Tibial nerve (tissue), 4 donors: ENCODE results near the gene ST8SIA4. TPM values are rescaled to one million over a fixed set of nuclear protein-coding genes. Genes with fewer than 3 reads are reported as not detected.
"Not testable (repeated sequence)": the region's sequence is repeated elsewhere in the genome, so short reads cannot be mapped to it uniquely, and the experiment has no call there.

Experiments
- DNase-seq, 2 donors: peaks; one replicate each; pipeline ENCODE4 v3.0.0-alpha.2; 2019; ENCODE audit warnings: low spot score in 2 of 2
- H3K27ac ChIP-seq, 4 donors: fragments of 200-600 bp; sonication (generic) in 3 of 4; one replicate each; pipeline ENCODE4 v1.5.1; 2017 to 2019; ENCODE audit warnings: mild to moderate bottlenecking in 1 of 4
- H3K27me3 ChIP-seq, 2 donors: fragments of 200-600 bp; sonication (generic) in 1 of 2; one replicate each; pipeline versions ENCODE4 v1.5.1 to v1.6.0; 2017 to 2019
- H3K36me3 ChIP-seq, 3 donors: fragments of 200-600 bp; sonication (generic); one replicate each; pipeline ENCODE4 v1.5.1; 2018 to 2019
- H3K4me1 ChIP-seq, 4 donors: fragments of 200-600 bp; sonication (generic) in 3 of 4; one replicate each; pipeline ENCODE4 v1.5.1; 2017 to 2019
- H3K4me3 ChIP-seq, 4 donors: fragments of 200-600 bp; sonication (generic) in 3 of 4; one replicate each; pipeline ENCODE4 v1.5.1; 2017 to 2019; ENCODE audit warnings: mild to moderate bottlenecking in 1 of 4, moderate library complexity in 1 of 4
- H3K9me3 ChIP-seq, 4 donors: fragments of 200-600 bp; sonication (generic) in 3 of 4; one replicate each; pipeline ENCODE4 v1.5.1; 2017 to 2019
- CTCF ChIP-seq, 5 experiments: fragments of 200-600 bp in 3 of 5; fragments of 450-650 bp in 2 of 5; sonication (generic) in 3 of 5; IDR thresholded peaks; one replicate each; pipeline ENCODE4 v1.5.1; 2016 to 2019; ENCODE audit warnings: antibody characterized with exemption in 5 of 5, mild to moderate bottlenecking in 3 of 5, moderate library complexity in 2 of 5
- EP300 ChIP-seq, 2 donors: sonication (generic); formaldehyde crosslinking; IDR thresholded peaks; one replicate each; pipeline ENCODE4 v1.6.1; 2017; ENCODE audit warnings: antibody characterized with exemption in 2 of 2, mild to moderate bottlenecking in 1 of 2
- POLR2A ChIP-seq, 2 donors: fragments of 450-650 bp; IDR thresholded peaks; one replicate each; pipeline ENCODE4 v1.6.1; 2017; ENCODE audit warnings: antibody characterized with exemption in 2 of 2, mild to moderate bottlenecking in 2 of 2, moderate library complexity in 2 of 2
- WGBS, 2 donors: methylation state at CpG; one replicate each; pipeline ENCODE4 v1.1.5; 2018; 5-methylcytosine and 5-hydroxymethylcytosine counted together
- total RNA-seq, 4 donors: library from RNA; depleted of rRNA; stranded (reverse); fragments of >200 nt; gene quantifications; one replicate each; pipeline ENCODE4 v1.1.0, GENCODE V29; 2016

Gene ST8SIA4
- total RNA-seq, 4 donors from 2014 or later: 1.8 to 5.7 (median 3.5) TPM

GRCh38 chr5:100790951-100791350, 112.1 kb downstream of the ST8SIA4 start:
- no peak overlapping the region for H3K27ac ChIP-seq

GRCh38 chr5:100790170-100790665, 112.9 kb downstream of the ST8SIA4 start:
- TF ChIP-seq EP300 (IDR thresholded peaks at IDR 0.05) (no peak), CTCF (IDR thresholded peaks at IDR 0.05) (no peak), POLR2A (IDR thresholded peaks at IDR 0.05) (no peak)
- H3K36me3 ChIP-seq: no peaks in the 10 kb centered on the region
- no peak overlapping the region for H3K4me3 ChIP-seq
- no peak overlapping the region for H3K27ac ChIP-seq
- peaks cover 0 to 14% (median 0%) of the 10 kb centered on the region in 4 donors for H3K9me3 ChIP-seq
- WGBS, 2 donors: 51 to 55% methylated on average over 4 of the region's 4 CpGs
- no peak for DNase-seq
- no peaks in the 10 kb centered on the region for H3K27me3 ChIP-seq
- peaks cover 0 to 6% (median 0%) of the 10 kb centered on the region in 4 donors for H3K4me1 ChIP-seq

More at GRCh38 chr5:100790951-100791350, 112.1 kb downstream of the ST8SIA4 start:
- no peak for TF ChIP-seq EP300 (IDR thresholded peaks at IDR 0.05)
- no peak for TF ChIP-seq CTCF (IDR thresholded peaks at IDR 0.05)
- TF ChIP-seq POLR2A (IDR thresholded peaks at IDR 0.05): no peak
- no peak for DNase-seq
- Histone ChIP-seq H3K4me3 (no peak overlapping the region), H3K27me3 (no peaks in the 10 kb centered on the region), H3K9me3 (peaks cover 0 to 14% (median 0%) of the 10 kb centered on the region in 4 donors), H3K4me1 (peaks cover 0 to 6% (median 0%) of the 10 kb centered on the region in 4 donors), H3K36me3 (no peaks in the 10 kb centered on the region)
- 41 to 46% methylated on average over 2 of the region's 2 CpGs for WGBS, 2 donors

DNA sequence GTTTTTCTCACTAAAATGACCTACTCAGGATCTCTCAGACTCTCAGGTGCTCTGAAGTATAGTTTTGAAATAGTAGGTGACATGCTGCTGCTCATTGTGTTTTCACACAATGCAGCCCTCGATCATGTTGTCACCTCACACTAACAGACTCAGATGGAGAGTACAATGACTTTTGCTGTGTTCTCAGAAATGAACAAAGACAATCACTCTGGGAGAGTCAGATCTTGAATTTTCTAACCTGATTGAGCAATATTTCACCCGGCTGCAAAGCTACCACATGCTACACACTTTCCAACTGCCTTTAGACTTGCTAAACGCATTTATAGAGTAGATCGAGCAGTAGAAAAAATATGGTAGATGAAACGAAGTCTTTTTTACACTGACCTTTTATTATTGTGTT, 113.4 kb downstream of the ST8SIA4 start:
- Histone ChIP-seq H3K27ac (no peak overlapping the region), H3K9me3 (peaks cover 0 to 11% (median 0%) of the 10 kb centered on the region in 4 donors), H3K36me3 (no peaks in the 10 kb centered on the region), H3K4me1 (peaks cover 0 to 6% (median 0%) of the 10 kb centered on the region in 4 donors), H3K4me3 (no peak overlapping the region), H3K27me3 (no peaks in the 10 kb centered on the region)
- TF ChIP-seq POLR2A (IDR thresholded peaks at IDR 0.05): no peak
- TF ChIP-seq EP300 (IDR thresholded peaks at IDR 0.05): no peak
- TF ChIP-seq CTCF (IDR thresholded peaks at IDR 0.05): no peak
- 70 to 78% methylated on average over 5 of the region's 5 CpGs for WGBS, 2 donors
- no peak for DNase-seq

GRCh38 chr5:100788417-100788816, 114.7 kb downstream of the ST8SIA4 start:
- H3K4me1 ChIP-seq: peaks cover 0 to 6% (median 0%) of the 10 kb centered on the region in 4 donors
- no peak overlapping the region for H3K4me3 ChIP-seq
- no peaks in the 10 kb centered on the region for H3K36me3 ChIP-seq
- TF ChIP-seq CTCF (IDR thresholded peaks at IDR 0.05) (no peak), POLR2A (IDR thresholded peaks at IDR 0.05) (no peak)
- no peaks in the 10 kb centered on the region for H3K27me3 ChIP-seq
- 67% methylated on average over 2 of the region's 2 CpGs for WGBS, 2 donors
- DNase-seq: no peak
- H3K27ac ChIP-seq: no peak overlapping the region
- no peaks in the 10 kb centered on the region for H3K9me3 ChIP-seq

DNA sequence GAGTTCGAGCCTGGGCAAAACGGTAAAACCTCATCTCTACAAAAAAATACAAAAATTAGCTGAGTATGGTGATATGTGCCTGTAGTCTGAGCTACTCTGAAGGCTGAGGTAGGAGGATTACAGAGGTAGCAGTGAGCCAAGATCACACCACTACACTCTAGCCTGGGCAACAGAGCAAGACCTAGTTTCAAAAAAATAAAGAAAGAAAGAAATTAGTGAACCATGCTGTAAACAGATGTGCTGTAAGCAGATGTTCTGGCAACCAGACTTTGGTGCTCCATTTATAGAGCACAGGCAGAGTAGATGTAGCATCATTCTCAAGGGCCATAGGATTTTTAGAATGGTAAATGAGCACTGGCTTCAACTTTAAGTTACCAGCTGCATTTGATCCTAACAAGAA, 115.4 kb downstream of the ST8SIA4 start:
- no peak for TF ChIP-seq CTCF (IDR thresholded peaks at IDR 0.05)
- no peak for TF ChIP-seq POLR2A (IDR thresholded peaks at IDR 0.05)
- TF ChIP-seq EP300 (IDR thresholded peaks at IDR 0.05): no peak
- H3K27me3 ChIP-seq: no peaks in the 10 kb centered on the region
- DNase-seq: no peak
- H3K4me1 ChIP-seq: peaks cover 0 to 6% (median 0%) of the 10 kb centered on the region in 4 donors
- no peak overlapping the region for H3K4me3 ChIP-seq
- H3K27ac ChIP-seq: no peak overlapping the region
- no peaks in the 10 kb centered on the region for H3K9me3 ChIP-seq
- H3K36me3 ChIP-seq: no peaks in the 10 kb centered on the region
- 90 to 93% methylated on average over 2 of the region's 2 CpGs for WGBS, 2 donors

DNA sequence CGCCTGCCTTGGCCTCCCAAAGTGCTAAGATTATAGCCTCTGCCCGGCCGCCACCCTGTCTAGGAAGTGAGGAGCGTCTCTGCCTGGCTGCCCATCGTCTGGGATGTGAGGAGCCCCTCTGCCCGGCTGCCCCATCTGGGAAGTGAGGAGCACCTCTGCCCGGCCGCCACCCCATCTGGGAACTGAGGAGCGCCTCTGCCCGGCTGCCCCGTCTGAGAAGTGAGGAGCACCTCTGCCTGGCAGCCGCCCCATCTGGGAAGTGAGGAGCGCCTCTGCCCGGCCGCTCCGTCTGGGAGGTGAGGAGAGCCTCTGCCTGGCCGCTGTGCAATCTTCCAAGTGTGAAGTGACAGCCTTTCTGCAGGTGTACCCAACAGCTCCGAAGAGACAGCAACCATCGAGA, 117.5 kb downstream of the ST8SIA4 start:
- H3K27me3 ChIP-seq, H3K9me3 ChIP-seq, H3K4me3 ChIP-seq, H3K27ac ChIP-seq, H3K4me1 ChIP-seq, DNase-seq, H3K36me3 ChIP-seq: not testable (repeated sequence)
- 93 to 98% methylated on average over 16 to 19 of the region's 19 CpGs for WGBS, 2 donors
